ENCODE data around the gene PSKH1.

PSKH1 gene

DNA sequence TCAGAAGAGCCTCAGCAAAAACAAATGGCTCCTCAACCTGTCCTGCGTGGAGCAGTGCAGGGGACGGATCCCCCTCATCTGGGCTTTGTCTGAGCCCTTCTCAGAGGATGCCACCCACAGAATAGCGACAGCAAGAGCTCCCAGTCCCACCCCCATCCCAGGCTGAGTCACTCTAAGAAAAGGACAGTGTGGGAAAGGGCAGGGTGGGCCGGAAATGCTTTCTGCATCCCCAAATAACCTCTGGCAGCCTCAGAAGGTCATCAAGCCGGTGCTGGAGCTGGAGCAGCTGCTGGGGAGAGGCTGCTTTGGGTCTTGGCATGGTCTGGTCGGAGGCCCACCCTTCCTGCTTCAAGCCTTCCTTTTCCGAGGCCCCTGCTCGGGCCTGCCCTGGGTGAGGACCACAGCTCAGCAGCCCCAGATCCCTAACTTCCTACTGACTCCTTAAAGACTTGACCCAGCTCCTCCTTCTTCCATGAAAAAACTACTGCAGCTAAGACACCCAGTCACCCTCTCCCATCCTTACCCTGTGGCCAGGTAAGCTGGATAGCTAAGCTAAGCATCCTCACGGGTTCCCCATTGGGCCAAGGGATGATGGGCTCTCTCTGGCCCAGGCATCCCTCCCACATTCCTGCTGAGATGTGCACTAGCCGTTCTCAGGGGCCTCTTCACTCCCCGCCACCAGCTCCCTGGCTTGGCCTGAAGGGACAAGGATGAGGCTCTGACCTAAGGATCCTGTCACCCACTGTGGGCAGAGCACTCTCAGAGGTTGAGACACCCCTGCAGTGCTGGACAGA is 66.7 kb downstream of the PSKH1 start:
- no peak for DNase-seq (ENCODE audit: extremely low read depth, low read depth)
- TF ChIP-seq, protein P1, sequence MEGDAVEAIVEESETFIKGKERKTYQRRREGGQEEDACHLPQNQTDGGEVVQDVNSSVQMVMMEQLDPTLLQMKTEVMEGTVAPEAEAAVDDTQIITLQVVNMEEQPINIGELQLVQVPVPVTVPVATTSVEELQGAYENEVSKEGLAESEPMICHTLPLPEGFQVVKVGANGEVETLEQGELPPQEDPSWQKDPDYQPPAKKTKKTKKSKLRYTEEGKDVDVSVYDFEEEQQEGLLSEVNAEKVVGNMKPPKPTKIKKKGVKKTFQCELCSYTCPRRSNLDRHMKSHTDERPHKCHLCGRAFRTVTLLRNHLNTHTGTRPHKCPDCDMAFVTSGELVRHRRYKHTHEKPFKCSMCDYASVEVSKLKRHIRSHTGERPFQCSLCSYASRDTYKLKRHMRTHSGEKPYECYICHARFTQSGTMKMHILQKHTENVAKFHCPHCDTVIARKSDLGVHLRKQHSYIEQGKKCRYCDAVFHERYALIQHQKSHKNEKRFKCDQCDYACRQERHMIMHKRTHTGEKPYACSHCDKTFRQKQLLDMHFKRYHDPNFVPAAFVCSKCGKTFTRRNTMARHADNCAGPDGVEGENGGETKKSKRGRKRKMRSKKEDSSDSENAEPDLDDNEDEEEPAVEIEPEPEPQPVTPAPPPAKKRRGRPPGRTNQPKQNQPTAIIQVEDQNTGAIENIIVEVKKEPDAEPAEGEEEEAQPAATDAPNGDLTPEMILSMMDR (IDR thresholded peaks at IDR 0.05; ENCODE audit: low read depth, low read length), result no peak

DNA sequence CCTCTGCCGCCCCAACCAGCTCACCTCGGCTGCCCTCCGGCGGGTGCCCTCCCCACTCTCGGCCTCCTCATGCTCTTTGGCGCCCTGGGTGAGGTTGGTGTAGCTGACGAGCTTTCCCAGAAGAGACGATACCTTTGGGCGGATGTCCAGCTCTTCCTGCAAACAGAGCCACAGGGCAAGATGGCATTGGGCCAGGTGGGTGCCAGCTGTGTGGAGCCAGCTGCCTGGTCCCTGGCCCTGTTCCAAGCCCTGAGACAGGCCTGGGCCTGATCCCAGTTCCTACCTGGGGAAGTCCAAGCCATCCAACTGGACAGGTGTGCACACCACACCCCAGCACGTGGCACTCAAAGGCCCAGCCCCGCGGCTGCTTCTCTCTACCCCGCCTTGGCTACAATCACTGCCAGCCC is 68.5 kb downstream of the PSKH1 start:
- DNase-seq (ENCODE audit: extremely low read depth, low read depth), result no peak
- TF ChIP-seq, protein P1 (IDR thresholded peaks at IDR 0.05; ENCODE audit: low read depth, low read length), result no peak

DNA sequence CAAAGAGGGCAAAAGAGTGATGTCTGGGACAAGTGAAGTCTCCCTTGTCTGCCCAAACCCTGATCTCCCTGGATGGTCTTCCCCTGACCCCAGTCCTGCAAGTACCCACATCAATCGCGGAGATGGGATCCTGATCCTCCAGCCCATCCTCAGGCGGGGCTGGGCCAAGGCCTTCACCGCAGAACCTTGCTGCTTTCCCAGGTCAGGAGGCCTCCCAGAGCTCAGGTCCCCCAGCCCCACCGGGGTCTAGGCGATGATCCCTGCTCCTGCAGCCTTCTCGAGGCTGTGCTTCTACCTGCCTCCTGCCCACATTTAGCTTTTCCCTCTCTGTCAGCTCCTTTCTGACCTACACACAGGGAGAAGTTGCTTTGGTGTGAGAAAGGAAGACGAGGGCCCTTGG is 69.1 kb downstream of the PSKH1 start:
- TF ChIP-seq, protein P1 (IDR thresholded peaks at IDR 0.05; ENCODE audit: low read depth, low read length), result no peak
- DNase-seq (ENCODE audit: extremely low read depth, low read depth), result no peak

DNA sequence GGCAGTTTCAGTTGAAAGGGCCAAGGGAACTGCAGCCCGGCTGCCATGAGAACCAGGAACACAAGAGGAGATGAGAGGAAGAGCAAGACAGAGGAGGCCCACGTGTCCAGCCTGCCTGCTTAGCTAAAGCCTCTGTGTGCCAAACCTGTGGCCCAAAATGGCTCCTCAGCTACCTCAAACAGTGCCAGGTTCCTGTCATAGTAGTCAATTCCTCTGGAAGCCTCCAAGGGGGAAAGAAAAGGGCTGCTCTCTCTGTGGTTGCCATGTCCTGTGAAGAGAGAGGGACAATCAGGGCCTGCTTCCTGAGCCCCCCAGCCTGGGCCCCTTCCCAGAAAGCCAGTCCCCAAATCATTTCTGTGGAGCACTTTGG is 70.2 kb downstream of the PSKH1 start:
- DNase-seq (ENCODE audit: extremely low read depth, low read depth), result no peak
- TF ChIP-seq, protein P1 (IDR thresholded peaks at IDR 0.05; ENCODE audit: low read depth, low read length), result no peak

DNA sequence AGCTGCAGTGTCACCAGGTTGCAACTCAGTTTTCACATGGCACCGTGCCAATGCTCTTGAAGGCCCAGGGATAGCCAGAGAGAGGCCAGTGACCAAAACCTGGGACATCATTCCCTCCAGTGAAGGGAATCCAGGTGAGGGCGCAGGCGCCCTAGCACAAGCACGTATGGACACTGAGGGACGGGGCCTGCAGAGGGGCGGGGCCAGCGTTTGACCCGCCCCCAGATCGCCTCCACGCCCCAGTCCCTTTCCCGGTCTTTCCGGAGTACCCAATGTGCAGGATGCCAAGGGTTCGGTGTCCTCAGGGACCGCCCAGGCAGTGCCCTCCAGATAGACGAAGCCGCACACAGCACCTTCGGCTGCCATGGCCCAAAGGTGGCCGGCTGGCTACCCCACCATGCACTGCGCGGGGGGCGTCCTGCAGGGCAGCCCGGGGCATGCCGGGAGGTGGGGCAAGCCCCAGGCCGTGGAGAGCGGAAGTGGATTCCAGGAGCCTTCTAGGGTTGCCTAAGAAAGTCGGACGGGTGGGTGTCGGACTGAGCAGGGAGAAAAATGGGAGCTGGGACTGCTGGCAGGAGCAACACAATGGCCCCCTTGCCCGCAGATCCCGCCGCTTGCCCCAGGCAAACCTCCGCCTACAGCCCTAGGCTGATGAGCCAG is 70.7 kb downstream of the PSKH1 start:
- TF ChIP-seq, protein P1 (IDR thresholded peaks at IDR 0.05; ENCODE audit: low read depth, low read length), result no peak
- DNase-seq (ENCODE audit: extremely low read depth, low read depth), result no peak

DNA sequence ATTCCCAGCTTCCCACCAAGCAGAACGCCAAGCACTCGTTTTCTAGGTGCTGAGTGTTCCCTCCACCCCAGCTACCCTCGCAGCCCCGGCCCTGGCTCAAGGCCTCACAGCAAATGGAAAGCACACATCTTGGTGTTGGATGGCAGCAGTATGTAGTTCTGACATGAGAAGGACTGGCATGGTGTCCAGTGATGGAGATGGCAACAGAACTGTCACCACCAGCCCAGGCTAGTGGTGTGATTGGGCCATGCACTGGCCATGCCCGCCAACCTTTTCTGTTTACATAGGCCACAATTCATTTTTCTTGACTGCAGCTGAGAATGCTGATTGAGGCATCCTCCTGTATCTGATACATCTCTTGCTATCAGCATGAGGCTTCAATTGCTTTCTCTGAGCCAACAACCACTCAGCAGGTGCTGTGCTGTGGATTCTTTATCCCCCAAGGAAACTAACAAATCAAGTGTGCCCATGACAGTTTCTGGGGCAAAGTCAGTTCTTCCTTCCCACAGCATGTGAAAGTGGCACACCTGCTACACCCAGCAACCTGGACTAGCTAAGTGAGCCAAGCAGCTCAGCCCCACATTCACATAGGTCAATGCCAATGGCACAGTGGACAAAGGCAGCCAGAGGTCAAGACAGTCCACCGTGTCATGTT is 71.5 kb downstream of the PSKH1 start:
- TF ChIP-seq, protein P1 (IDR thresholded peaks at IDR 0.05; ENCODE audit: low read depth, low read length), result no peak
- no peak for DNase-seq (ENCODE audit: extremely low read depth, low read depth)

Data from AG09319 (cell line).